Epithelial cell of proximal tubule (primary cell): ENCODE measurements around the gene GRIK3. TPM values are rescaled to one million over a fixed set of nuclear protein-coding genes. Genes with fewer than 3 reads are reported as not detected.
"Not testable (repeated sequence)": the region's sequence is repeated elsewhere in the genome, so short reads cannot be mapped to it uniquely, and the experiment has no call there.

Source experiments
- DNase-seq: peaks from one replicate; pipeline ENCODE4 v3.0.0-alpha.2; 2011; ENCODE audit warnings: low read depth
- H3K4me3 ChIP-seq: 2 replicates; pipeline ENCODE4 v1.5.1; 2011; ENCODE audit warnings: low read depth, mild to moderate bottlenecking, low read length
- total RNA-seq: library from RNA; depleted of rRNA; stranded (reverse); fragments of >200 nt; gene quantifications from 2 replicates; pipeline ENCODE4 v1.2.3, GENCODE V29; 2015
- TF ChIP-seq, protein P1 (sequence below): conservative IDR thresholded peaks from 2 replicates; pipeline ENCODE4 v1.5.1; 2012; ENCODE audit warnings: low read depth, mild to moderate bottlenecking, low read length

Gene GRIK3
- total RNA-seq, 1 donor from 2014 or later: not detected

DNA sequence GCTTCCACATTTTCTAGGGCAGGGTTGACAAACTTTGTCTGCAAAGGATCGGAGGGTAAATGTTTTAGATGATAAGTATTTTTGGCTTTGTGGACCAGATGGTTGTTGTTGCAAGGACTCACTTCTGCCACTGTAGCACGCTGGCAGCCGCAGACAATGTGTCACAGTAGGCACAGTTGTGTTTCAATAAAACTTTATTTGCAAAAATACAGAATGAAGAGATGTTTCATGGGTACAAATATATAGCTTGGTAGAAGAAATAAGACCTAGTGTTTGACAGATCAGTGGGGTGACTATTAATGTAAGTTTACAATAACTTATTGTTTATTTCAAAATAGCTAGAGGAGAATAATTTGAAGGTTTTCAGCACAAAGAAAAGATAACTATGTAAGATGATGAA lies 127.8 kb downstream of the GRIK3 start:
- no peak overlapping the region for H3K4me3 ChIP-seq
- TF ChIP-seq, protein P1, sequence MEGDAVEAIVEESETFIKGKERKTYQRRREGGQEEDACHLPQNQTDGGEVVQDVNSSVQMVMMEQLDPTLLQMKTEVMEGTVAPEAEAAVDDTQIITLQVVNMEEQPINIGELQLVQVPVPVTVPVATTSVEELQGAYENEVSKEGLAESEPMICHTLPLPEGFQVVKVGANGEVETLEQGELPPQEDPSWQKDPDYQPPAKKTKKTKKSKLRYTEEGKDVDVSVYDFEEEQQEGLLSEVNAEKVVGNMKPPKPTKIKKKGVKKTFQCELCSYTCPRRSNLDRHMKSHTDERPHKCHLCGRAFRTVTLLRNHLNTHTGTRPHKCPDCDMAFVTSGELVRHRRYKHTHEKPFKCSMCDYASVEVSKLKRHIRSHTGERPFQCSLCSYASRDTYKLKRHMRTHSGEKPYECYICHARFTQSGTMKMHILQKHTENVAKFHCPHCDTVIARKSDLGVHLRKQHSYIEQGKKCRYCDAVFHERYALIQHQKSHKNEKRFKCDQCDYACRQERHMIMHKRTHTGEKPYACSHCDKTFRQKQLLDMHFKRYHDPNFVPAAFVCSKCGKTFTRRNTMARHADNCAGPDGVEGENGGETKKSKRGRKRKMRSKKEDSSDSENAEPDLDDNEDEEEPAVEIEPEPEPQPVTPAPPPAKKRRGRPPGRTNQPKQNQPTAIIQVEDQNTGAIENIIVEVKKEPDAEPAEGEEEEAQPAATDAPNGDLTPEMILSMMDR: no peak
- no peak for DNase-seq

DNA sequence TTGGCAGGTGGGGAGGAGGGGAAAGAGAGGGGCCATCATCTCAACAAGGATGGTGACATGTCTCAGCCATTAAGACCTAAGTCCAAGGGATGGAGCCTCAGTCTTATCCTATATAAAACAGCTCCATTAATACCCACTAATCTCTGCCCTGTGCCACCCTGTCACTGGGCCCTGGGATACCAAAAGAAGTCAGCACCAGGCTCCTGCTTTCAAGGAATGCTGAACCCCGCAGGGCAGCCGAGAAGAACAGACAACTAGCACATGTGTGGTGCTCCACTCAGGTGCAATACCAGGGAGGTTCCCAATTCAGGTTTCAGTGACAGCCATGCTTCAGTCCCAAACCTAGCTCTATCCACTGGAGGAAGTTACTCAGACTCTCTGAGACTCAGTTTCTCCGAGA lies 128.4 kb downstream of the GRIK3 start:
- TF ChIP-seq, protein P1: no peak
- no peak overlapping the region for H3K4me3 ChIP-seq
- no peak for DNase-seq

DNA sequence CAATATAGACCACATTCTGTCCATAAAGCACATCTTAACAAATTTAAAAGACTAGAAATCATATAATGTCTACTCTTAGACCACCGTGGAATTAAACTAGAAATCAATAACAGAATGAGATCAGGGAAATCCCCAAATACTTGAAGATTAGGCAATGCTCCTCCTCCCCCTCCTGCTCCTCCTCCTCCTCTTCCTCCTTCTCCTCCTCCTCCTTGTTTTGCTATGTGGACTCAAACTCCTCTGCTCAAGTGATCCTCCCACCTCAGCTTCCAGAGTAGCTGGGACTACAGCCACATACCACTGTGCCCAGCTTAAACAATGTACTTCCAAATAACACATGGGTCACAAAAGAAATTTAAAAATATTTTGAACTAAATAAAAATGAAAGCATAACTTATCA lies 134.2 kb downstream of the GRIK3 start:
- no peak overlapping the region for H3K4me3 ChIP-seq
- TF ChIP-seq, protein P1: no peak
- no peak for DNase-seq

DNA sequence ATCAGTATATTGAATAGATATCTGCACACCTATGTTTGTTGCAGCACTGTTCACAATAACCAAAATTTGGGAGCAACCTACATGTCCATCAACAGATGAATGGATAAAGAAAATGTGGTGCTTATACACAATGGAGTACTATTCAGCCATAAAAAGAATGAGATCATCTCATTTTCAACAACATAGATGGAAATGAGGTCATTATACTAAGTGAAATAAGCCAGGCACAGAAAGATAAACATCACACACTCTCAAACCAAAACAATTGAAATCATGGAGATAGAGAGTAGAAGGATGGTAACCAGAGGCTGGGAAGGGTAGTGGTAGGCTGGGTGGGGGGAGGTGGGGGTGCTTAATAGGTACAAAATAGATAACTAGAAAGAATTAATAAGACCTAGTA lies 136.5 kb downstream of the GRIK3 start:
- not testable (repeated sequence) for H3K4me3 ChIP-seq, DNase-seq

DNA sequence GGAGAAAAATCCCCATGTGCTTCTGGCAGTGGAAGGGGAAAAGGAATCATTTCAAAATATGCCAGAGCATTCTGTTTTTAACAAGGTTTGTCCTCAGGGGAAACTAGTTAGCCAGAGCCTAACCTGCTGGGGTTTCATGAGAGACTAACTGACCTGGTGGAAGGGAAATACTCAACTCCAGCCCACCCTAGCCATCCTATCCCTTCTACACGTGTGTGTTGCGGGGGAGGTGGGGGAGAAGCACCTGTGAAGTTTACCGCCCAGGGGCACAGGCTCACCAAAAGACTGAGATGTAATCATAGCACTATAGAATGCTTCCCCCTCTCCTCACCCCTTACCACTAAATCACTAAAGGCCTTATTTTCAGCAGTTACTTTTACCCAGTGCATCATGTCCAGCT lies 139.5 kb downstream of the GRIK3 start:
- TF ChIP-seq, protein P1: no peak
- no peak for DNase-seq

DNA sequence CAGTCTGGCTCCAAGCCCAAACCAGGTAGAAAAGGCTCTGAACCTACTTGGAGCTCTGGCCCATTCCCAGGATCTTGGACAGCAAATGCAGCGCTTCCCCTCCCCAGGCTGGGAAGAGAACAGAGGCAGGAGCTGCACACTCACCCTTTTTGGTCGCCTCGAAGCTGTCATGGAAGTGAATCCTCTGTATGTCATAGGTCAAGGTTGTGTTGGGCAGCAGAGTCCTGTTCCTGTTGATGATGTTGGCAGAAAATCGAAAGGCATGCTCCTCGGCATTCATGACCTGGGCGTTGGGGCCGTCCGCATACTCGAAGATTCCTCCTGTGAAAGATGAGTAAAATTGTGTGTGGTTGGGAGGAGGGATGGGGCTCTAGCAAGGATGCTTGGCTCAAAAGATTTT lies 143.5 kb downstream of the GRIK3 start:
- TF ChIP-seq, protein P1: no peak
- H3K4me3 ChIP-seq: no peak overlapping the region
- no peak for DNase-seq

More for the DNA sequence above, 139.5 kb downstream of the GRIK3 start:
- no peak overlapping the region for H3K4me3 ChIP-seq

DNA sequence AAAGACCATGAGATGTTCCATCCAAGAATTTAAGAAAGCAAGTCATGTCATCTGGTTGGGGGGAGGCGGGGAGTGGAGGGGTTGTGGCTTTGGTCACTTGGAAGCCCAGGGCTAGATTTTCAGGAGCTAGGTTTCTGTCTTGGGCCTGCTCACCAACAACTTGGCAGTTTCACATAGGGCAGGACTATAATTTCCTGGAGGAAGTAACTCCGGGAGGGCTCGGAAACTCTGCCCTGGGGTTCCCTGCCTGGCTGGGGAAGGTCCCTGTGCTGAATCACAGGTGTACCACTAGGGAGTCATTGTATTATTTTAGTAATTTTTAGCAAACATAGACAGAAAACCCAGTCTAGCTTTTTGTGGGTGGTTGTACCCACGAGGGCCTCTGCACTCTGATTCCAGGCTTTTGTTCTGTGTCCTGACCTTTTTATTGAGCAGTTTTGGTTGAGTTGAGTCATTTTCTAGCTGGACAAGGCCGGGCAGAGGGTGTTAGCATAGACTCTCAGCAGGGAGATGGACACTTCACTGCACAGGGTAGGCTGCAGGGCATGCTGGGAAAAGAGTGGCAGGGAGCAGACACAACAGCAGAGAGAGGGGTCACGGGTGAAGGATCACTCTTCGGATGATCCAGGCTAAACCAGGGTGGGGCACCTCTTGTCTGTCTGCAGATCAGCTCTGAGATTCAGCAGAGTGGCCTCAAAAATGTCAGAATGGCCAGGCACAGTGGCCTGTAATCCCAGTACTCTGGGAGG lies 144.7 kb downstream of the GRIK3 start:
- TF ChIP-seq, protein P1: no peak
- no peak for DNase-seq
- no peak overlapping the region for H3K4me3 ChIP-seq
